ENCODE data around the gene OTOR. TPM values are rescaled to one million over a fixed set of nuclear protein-coding genes. Genes with fewer than 3 reads are reported as not detected.
A peak's percentile ranks its signal among the peaks of the same experiment; 100 is the strongest.

The OTOR gene
- total and polyA plus RNA-seq, 12 donors = not detected

- WGBS, 4 donors = 56 to 74% (median 67%) methylated on average over 4 of the region's 4 CpGs
- DNase-seq = no peak
- intact Hi-C loops (cut with DNase I) = no loop called here
Observed at GRCh38 chr20:16714751-16715150, 33.4 kb upstream of the OTOR start.

DNA sequence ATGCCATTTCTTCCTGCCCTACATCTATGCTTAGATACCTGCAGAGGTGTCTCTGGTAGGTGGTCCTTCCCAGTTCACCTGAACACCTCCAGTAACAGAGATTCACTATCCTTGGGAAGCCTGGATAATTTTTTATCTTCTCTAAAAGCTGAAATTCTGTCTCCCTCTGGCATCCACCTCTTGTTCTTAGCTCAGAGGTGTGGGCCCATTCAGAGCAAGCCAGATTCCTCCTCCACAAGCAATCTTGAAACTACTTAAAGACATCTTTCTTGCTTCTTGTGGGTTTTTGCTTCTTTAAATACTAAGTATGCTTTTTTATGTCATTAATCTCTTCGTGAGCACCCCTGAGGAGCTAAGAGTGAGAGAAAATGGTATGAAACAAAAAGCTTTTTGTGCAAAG, 28.7 kb upstream of the OTOR start:
- H3K4me1 ChIP-seq (replicated peaks in 1 of 2) = no peaks in the 10 kb centered on the region
- TF ChIP-seq, protein P1, sequence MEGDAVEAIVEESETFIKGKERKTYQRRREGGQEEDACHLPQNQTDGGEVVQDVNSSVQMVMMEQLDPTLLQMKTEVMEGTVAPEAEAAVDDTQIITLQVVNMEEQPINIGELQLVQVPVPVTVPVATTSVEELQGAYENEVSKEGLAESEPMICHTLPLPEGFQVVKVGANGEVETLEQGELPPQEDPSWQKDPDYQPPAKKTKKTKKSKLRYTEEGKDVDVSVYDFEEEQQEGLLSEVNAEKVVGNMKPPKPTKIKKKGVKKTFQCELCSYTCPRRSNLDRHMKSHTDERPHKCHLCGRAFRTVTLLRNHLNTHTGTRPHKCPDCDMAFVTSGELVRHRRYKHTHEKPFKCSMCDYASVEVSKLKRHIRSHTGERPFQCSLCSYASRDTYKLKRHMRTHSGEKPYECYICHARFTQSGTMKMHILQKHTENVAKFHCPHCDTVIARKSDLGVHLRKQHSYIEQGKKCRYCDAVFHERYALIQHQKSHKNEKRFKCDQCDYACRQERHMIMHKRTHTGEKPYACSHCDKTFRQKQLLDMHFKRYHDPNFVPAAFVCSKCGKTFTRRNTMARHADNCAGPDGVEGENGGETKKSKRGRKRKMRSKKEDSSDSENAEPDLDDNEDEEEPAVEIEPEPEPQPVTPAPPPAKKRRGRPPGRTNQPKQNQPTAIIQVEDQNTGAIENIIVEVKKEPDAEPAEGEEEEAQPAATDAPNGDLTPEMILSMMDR (IDR thresholded peaks at IDR 0.05) = no peak
- TF ChIP-seq POLR2A (IDR thresholded peaks at IDR 0.05) = no peak
- no peak overlapping the region for H3K27ac ChIP-seq
- 64 to 84% (median 81%) methylated on average over 1 of the region's 1 CpG for WGBS, 4 donors
- no peak for DNase-seq
- intact Hi-C loops (cut with DNase I) = no loop called here
- no peaks in the 10 kb centered on the region for H3K9me3 ChIP-seq (replicated peaks in 1 of 3)
- no peaks in the 10 kb centered on the region for H3K36me3 ChIP-seq (replicated peaks in 1 of 2)
- no peak overlapping the region for H3K4me3 ChIP-seq
- H3K27me3 ChIP-seq = no peaks in the 10 kb centered on the region

More at GRCh38 chr20:16714751-16715150, 33.4 kb upstream of the OTOR start:
- TF ChIP-seq, protein P1 (IDR thresholded peaks at IDR 0.05) = no peak
- no peak for TF ChIP-seq POLR2A (IDR thresholded peaks at IDR 0.05)
- H3K27ac ChIP-seq = no peak overlapping the region
- H3K4me3 ChIP-seq = no peak overlapping the region
- no peaks in the 10 kb centered on the region for H3K36me3 ChIP-seq (replicated peaks in 1 of 2)
- no peaks in the 10 kb centered on the region for H3K4me1 ChIP-seq (replicated peaks in 1 of 2)
- no peaks in the 10 kb centered on the region for H3K27me3 ChIP-seq
- H3K9me3 ChIP-seq (replicated peaks in 1 of 3) = no peaks in the 10 kb centered on the region

- WGBS, 4 donors = 89 to 95% (median 92%) methylated on average over 1 of the region's 1 CpG
- H3K27ac ChIP-seq = peak overlapping the region in 2 of 5 donors; percentile 72 to 87
Observed at GRCh38 chr20:16729080-16729479, 19.1 kb upstream of the OTOR start.

DNA sequence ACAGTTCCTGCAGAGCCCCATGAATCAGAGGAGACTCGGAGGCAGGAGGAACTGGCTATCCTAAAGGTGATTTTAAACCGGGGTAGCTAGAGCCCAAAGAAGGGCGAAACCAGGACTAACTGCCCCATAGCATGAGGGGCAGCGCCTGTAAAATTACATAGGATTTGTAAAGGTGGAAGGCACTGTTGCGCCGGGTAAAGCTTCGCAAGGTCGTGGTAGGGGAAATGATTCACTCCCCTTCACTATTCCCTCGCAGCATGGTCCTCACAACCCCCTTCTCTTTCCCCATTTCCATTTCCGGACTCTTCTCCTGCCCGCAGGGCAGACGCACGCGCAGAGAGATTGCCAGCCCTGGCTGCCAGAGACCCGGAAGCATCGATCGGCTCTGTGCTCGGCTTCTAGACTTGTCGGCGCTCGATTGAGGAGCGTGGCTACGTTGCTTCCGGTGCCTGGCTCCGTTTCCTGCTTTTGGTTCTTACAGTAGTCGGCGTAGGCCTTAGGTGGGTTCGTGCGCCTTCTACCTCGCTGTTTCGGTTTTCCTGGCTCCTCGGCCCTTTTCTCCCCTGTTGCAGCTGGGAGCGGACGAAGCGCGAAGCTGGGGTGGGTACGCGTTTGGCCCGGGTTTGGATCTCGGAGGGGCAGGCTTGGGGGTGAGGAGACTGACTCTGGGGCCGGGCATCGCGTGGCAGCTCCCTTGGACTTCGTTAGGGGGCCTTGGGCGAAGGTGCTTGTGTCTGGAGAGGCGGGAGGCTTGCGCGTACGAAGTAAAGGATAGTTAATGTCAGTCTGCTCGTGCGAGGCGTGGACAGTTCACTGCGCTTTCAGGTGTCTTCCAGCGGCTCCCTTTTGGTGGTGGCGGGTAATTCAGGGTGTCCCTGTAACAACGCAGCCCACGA, 18.3 kb upstream of the OTOR start, which contains the start of gene SNRPB2:
SNRPB2 (plus strand) TSS at position 462 of the 896 bp plus-strand sequence. CDS start 1,677 bp downstream, outside the sequence.
- intact Hi-C loops (cut with DNase I) = no loop called here
- Histone ChIP-seq H3K27me3 (peaks cover 18% of the 10 kb centered on the region), H3K36me3 (replicated peaks in 1 of 2) (peaks cover 0 to 28% of the 10 kb centered on the region in 2 donors), H3K4me3 (peak within 1 kb of the TSS; percentile 68 to 100 (median 88)), H3K4me1 (replicated peaks in 1 of 2) (peaks cover 4 to 14% of the 10 kb centered on the region in 2 donors), H3K27ac (peak within 1 kb of the TSS; percentile 29 to 87 (median 72)), H3K9me3 (replicated peaks in 1 of 3) (no peaks in the 10 kb centered on the region)
- DNase-seq = peak; percentile 91 to 98 (median 96)
- WGBS, 4 donors = 4 to 5% (median 5%) methylated on average over 39 to 57 of the region's 57 CpGs
- peak; percentile 59 to 76 for TF ChIP-seq POLR2A (IDR thresholded peaks at IDR 0.05)
- TF ChIP-seq, protein P1 (IDR thresholded peaks at IDR 0.05) = peak in 2 of 6 experiments; percentile 10 to 20

More at GRCh38 chr20:16729080-16729479, 19.1 kb upstream of the OTOR start:
- Histone ChIP-seq H3K36me3 (replicated peaks in 1 of 2) (peaks cover 0 to 21% of the 10 kb centered on the region in 2 donors), H3K9me3 (replicated peaks in 1 of 3) (no peaks in the 10 kb centered on the region), H3K27me3 (peaks cover 18% of the 10 kb centered on the region), H3K4me1 (replicated peaks in 1 of 2) (peaks cover 4 to 14% of the 10 kb centered on the region in 2 donors), H3K4me3 (peak overlapping the region in 1 of 4 donors; percentile 91)
- TF ChIP-seq POLR2A (IDR thresholded peaks at IDR 0.05) = no peak
- TF ChIP-seq, protein P1 (IDR thresholded peaks at IDR 0.05) = no peak
- intact Hi-C loops (cut with DNase I) = no loop called here
- DNase-seq = no peak

All from adrenal gland (tissue), 12 donors.